Glutamatergic neuron (in vitro differentiated cells): Measurements from ENCODE around the gene CAMTA1. TPM values are rescaled to one million over a fixed set of nuclear protein-coding genes. Genes with fewer than 3 reads are reported as not detected.
A peak's percentile ranks its signal among the peaks of the same experiment; 100 is the strongest.

ENCODE experiments used
- DNase-seq: peaks from one replicate; pipeline ENCODE4 v3.0.0; 2022
- H3K27ac Mint-ChIP-seq: one replicate; pipeline ENCODE4 v1.8.0; 2020; ENCODE audit warnings: mild to moderate bottlenecking, mixed read lengths, inconsistent platforms; ENCODE audit not compliant: unreplicated experiment
- H3K27me3 Mint-ChIP-seq: one replicate; pipeline ENCODE4 v1.8.0; 2020; ENCODE audit warnings: mild to moderate bottlenecking, moderate library complexity, mixed read lengths, inconsistent platforms; ENCODE audit not compliant: unreplicated experiment
- H3K36me3 Mint-ChIP-seq: one replicate; pipeline ENCODE4 v1.8.0; 2020; ENCODE audit warnings: mild to moderate bottlenecking, mixed read lengths, inconsistent platforms; ENCODE audit not compliant: unreplicated experiment
- H3K4me1 Mint-ChIP-seq: one replicate; pipeline ENCODE4 v1.8.0; 2020; ENCODE audit warnings: mild to moderate bottlenecking, low read depth, mixed read lengths, inconsistent platforms; ENCODE audit not compliant: unreplicated experiment
- H3K4me3 Mint-ChIP-seq: one replicate; pipeline ENCODE4 v1.8.0; 2020; ENCODE audit warnings: mild to moderate bottlenecking, mixed read lengths, inconsistent platforms; ENCODE audit not compliant: unreplicated experiment
- H3K9me3 Mint-ChIP-seq: one replicate; pipeline ENCODE4 v1.8.0; 2020; ENCODE audit warnings: mild to moderate bottlenecking, moderate library complexity, mixed read lengths, inconsistent platforms; ENCODE audit not compliant: unreplicated experiment
- CTCF ChIP-seq: fragments of 200-600 bp; sonication (generic); IDR thresholded peaks from one replicate; pipeline ENCODE4 v1.5.0; 2021; ENCODE audit not compliant: partially characterized antibody, unreplicated experiment
- total RNA-seq: library from RNA; stranded (reverse); fragmentation: NEBNext Ultra II Directional; extraction: Animal tissue kit (Norgen Biotek cat#: 25700); gene quantifications from one replicate; pipeline ENCODE4 v1.2.1, GENCODE V29; 2021; ENCODE audit not compliant: unreplicated experiment

Gene CAMTA1
- total RNA-seq, 1 donor from 2014 or later, result 77.2 TPM

- TF ChIP-seq CTCF, result no peak
- no peak for DNase-seq
- H3K27ac Mint-ChIP-seq, result no peak overlapping the region
- peaks cover 4% of the 10 kb centered on the region for H3K9me3 Mint-ChIP-seq
- H3K36me3 Mint-ChIP-seq, result no peaks in the 10 kb centered on the region
- H3K27me3 Mint-ChIP-seq, result peaks cover 2% of the 10 kb centered on the region
- H3K4me3 Mint-ChIP-seq, result peak overlapping the region; percentile 50
- H3K4me1 Mint-ChIP-seq, result peaks cover 31% of the 10 kb centered on the region
These were observed 675.6 kb downstream of the CAMTA1 start for GRCh38 chr1:7460807-7461206.

GRCh38 chr1:7462617-7463016 lies 677.4 kb downstream of the CAMTA1 start:
- H3K27ac Mint-ChIP-seq, result no peak overlapping the region
- H3K4me1 Mint-ChIP-seq, result peaks cover 27% of the 10 kb centered on the region
- peaks cover 4% of the 10 kb centered on the region for H3K27me3 Mint-ChIP-seq
- H3K9me3 Mint-ChIP-seq, result peaks cover 4% of the 10 kb centered on the region
- no peak overlapping the region for H3K4me3 Mint-ChIP-seq
- TF ChIP-seq CTCF, result no peak
- no peak for DNase-seq
- H3K36me3 Mint-ChIP-seq, result no peaks in the 10 kb centered on the region

GRCh38 chr1:7463526-7463925 lies 678.3 kb downstream of the CAMTA1 start:
- Mint-ChIP-seq H3K36me3 (no peaks in the 10 kb centered on the region), H3K4me1 (peaks cover 27% of the 10 kb centered on the region), H3K9me3 (peaks cover 4% of the 10 kb centered on the region), H3K4me3 (peak overlapping the region; percentile 53), H3K27ac (peak overlapping the region; percentile 60), H3K27me3 (peaks cover 8% of the 10 kb centered on the region)
- DNase-seq, result no peak
- no peak for TF ChIP-seq CTCF

GRCh38 chr1:7464736-7465135 lies 679.5 kb downstream of the CAMTA1 start:
- DNase-seq, result no peak
- Mint-ChIP-seq H3K4me1 (peaks cover 23% of the 10 kb centered on the region), H3K9me3 (peaks cover 5% of the 10 kb centered on the region), H3K27ac (no peak overlapping the region), H3K4me3 (no peak overlapping the region), H3K27me3 (peaks cover 8% of the 10 kb centered on the region), H3K36me3 (no peaks in the 10 kb centered on the region)
- TF ChIP-seq CTCF, result no peak

- H3K27ac Mint-ChIP-seq, result no peak overlapping the region
- H3K4me1 Mint-ChIP-seq, result peaks cover 14% of the 10 kb centered on the region
- H3K36me3 Mint-ChIP-seq, result no peaks in the 10 kb centered on the region
- no peak for TF ChIP-seq CTCF
- peaks cover 4% of the 10 kb centered on the region for H3K9me3 Mint-ChIP-seq
- no peak overlapping the region for H3K4me3 Mint-ChIP-seq
- H3K27me3 Mint-ChIP-seq, result peaks cover 9% of the 10 kb centered on the region
- DNase-seq, result no peak
These were observed 682.4 kb downstream of the CAMTA1 start for GRCh38 chr1:7467476-7468175.
